Osteocyte (in vitro differentiated cells): ENCODE measurements around the gene IER5L. TPM values are rescaled to one million over a fixed set of nuclear protein-coding genes. Genes with fewer than 3 reads are reported as not detected.

Experiments
- DNase-seq: peaks from one replicate; pipeline ENCODE4 v3.0.0; 2021; ENCODE audit warnings: mixed read lengths; ENCODE audit not compliant: unreplicated experiment; ENCODE audit errors: extremely low spot score
- H3K27ac Mint-ChIP-seq: one replicate; pipeline ENCODE4 v1.8.0; 2021; ENCODE audit warnings: mild to moderate bottlenecking, mixed read lengths; ENCODE audit not compliant: unreplicated experiment
- H3K27me3 Mint-ChIP-seq: one replicate; pipeline ENCODE4 v1.8.0; 2021; ENCODE audit warnings: mixed read lengths; ENCODE audit not compliant: unreplicated experiment
- H3K36me3 Mint-ChIP-seq: one replicate; pipeline ENCODE4 v1.8.0; 2021; ENCODE audit warnings: mixed read lengths; ENCODE audit not compliant: unreplicated experiment
- H3K4me1 Mint-ChIP-seq: one replicate; pipeline ENCODE4 v1.8.0; 2021; ENCODE audit warnings: mixed read lengths; ENCODE audit not compliant: unreplicated experiment
- H3K4me3 Mint-ChIP-seq: one replicate; pipeline ENCODE4 v1.8.0; 2021; ENCODE audit warnings: mild to moderate bottlenecking, moderate library complexity, mixed read lengths; ENCODE audit not compliant: unreplicated experiment
- H3K9me3 Mint-ChIP-seq: one replicate; pipeline ENCODE4 v1.8.0; 2021; ENCODE audit warnings: mixed read lengths; ENCODE audit not compliant: unreplicated experiment
- total RNA-seq: library from RNA; stranded (reverse); gene quantifications from 2 replicates; pipeline ENCODE4 v1.2.1, GENCODE V29; 2021
- TF ChIP-seq, protein P1 (sequence below): fragments of 200-600 bp; sonication (generic); IDR thresholded peaks from 2 replicates; pipeline ENCODE4 v1.5.0; 2021; ENCODE audit warnings: antibody characterized with exemption, mild to moderate bottlenecking, moderate library complexity

The IER5L gene
- total RNA-seq, 1 donor from 2014 or later: 60.8 TPM

DNA sequence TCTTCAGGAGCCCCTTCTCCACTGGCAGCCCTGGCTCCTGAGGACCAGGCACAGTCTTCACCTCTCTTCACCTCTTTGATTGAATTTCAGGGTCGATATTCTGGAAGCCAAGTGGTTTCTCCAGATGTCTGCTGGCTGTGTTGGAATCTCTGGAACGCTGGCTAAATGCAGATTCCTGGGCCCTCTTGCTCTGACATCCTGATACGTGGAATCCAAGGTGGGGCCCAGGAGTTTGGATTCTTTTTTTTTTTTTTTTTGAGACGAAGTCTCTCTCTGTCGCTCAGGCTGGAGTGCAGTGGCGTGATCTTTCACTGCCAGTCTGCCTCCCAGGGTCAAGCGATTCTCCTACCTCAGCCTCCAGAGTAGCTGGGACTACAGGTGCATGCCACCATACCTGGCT lies 26.8 kb upstream of the IER5L start:
- no peaks in the 10 kb centered on the region for H3K9me3 Mint-ChIP-seq
- H3K36me3 Mint-ChIP-seq: no peaks in the 10 kb centered on the region

DNA sequence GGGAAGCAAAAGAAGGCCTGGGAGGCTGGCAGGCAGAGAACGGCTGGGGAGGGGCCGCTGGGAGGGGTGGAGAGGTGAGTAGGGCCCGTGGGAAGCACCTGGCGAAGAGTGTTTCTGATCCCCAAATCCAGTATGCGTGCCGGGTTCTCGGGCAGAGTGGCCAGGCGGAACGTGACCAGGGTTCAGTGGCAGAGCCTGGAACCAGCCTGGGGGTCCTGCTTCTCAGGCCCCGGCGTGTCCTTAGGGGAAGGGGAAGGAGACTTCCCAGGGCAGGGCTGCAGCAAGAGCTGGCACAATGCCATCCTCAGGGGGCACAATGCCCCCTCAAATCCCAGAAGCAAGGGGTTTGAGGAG lies 25.5 kb upstream of the IER5L start:
- peaks cover 10% of the 10 kb centered on the region for H3K4me1 Mint-ChIP-seq
- H3K36me3 Mint-ChIP-seq: no peaks in the 10 kb centered on the region
- TF ChIP-seq, protein P1, sequence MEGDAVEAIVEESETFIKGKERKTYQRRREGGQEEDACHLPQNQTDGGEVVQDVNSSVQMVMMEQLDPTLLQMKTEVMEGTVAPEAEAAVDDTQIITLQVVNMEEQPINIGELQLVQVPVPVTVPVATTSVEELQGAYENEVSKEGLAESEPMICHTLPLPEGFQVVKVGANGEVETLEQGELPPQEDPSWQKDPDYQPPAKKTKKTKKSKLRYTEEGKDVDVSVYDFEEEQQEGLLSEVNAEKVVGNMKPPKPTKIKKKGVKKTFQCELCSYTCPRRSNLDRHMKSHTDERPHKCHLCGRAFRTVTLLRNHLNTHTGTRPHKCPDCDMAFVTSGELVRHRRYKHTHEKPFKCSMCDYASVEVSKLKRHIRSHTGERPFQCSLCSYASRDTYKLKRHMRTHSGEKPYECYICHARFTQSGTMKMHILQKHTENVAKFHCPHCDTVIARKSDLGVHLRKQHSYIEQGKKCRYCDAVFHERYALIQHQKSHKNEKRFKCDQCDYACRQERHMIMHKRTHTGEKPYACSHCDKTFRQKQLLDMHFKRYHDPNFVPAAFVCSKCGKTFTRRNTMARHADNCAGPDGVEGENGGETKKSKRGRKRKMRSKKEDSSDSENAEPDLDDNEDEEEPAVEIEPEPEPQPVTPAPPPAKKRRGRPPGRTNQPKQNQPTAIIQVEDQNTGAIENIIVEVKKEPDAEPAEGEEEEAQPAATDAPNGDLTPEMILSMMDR: no peak
- no peak overlapping the region for H3K27ac Mint-ChIP-seq
- no peaks in the 10 kb centered on the region for H3K27me3 Mint-ChIP-seq
- DNase-seq: no peak
- no peaks in the 10 kb centered on the region for H3K9me3 Mint-ChIP-seq
- peak overlapping the region; percentile 74 for H3K4me3 Mint-ChIP-seq

More for the DNA sequence above, 26.8 kb upstream of the IER5L start:
- DNase-seq: no peak
- H3K27ac Mint-ChIP-seq: no peak overlapping the region
- no peaks in the 10 kb centered on the region for H3K27me3 Mint-ChIP-seq
- TF ChIP-seq, protein P1: no peak
- H3K4me3 Mint-ChIP-seq: no peak overlapping the region
- H3K4me1 Mint-ChIP-seq: peaks cover 6% of the 10 kb centered on the region

- Mint-ChIP-seq H3K4me1 (peaks cover 15% of the 10 kb centered on the region), H3K36me3 (no peaks in the 10 kb centered on the region), H3K4me3 (peak overlapping the region; percentile 74), H3K27ac (peak overlapping the region; percentile 77), H3K27me3 (no peaks in the 10 kb centered on the region), H3K9me3 (no peaks in the 10 kb centered on the region)
- TF ChIP-seq, protein P1: no peak
- DNase-seq: peak; percentile 95
These were observed 24.8 kb upstream of the IER5L start for GRCh38 chr9:129202613-129203555.

DNA sequence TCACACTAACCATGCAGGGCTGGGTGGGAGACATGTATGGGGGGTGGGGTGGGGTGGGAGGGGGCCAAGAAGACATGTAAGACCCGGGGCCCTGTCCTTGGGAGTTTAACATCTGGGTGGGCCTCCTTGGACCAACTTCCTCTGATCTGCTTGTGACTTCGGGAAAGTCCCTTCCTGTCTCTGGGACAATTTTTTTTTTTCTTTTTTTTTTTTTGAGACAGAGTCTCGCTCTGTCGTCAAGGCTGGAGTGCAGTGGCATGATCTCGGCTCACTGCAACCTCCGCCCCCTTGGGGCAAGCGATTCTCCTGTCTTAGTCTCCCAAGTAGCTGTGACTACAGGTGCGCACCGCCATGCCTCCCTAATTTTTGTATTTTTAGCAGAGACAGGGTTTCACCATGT lies 23.8 kb upstream of the IER5L start:
- TF ChIP-seq, protein P1: no peak
- Mint-ChIP-seq H3K4me3 (no peak overlapping the region), H3K4me1 (peaks cover 20% of the 10 kb centered on the region), H3K27me3 (no peaks in the 10 kb centered on the region), H3K27ac (no peak overlapping the region), H3K36me3 (no peaks in the 10 kb centered on the region), H3K9me3 (no peaks in the 10 kb centered on the region)
- no peak for DNase-seq

DNA sequence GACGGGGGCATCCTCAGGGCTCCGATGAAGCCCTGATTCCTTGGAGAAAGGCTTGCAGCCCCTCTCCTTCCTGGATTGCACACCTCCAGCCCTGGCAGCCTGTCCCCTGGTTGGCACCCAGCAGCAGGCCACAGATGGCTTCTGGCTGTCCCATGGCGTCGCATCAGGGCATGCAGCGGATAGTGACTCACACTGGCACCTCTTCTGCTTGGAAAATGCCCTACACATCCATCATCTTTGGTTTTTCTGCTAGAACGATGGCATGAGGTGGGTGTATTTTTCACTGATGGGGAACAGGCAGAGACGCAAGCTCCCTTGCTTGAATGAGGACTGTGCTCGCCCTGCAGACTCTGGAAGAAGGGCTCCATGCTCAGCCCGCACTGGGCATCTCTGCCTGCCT lies 23.2 kb upstream of the IER5L start:
- TF ChIP-seq, protein P1: no peak
- peaks cover 20% of the 10 kb centered on the region for H3K4me1 Mint-ChIP-seq
- no peak for DNase-seq
- no peaks in the 10 kb centered on the region for H3K27me3 Mint-ChIP-seq
- no peak overlapping the region for H3K27ac Mint-ChIP-seq
- H3K36me3 Mint-ChIP-seq: no peaks in the 10 kb centered on the region
- H3K9me3 Mint-ChIP-seq: no peaks in the 10 kb centered on the region
- H3K4me3 Mint-ChIP-seq: no peak overlapping the region
